Fibroblast of villous mesenchyme (primary cell): ENCODE measurements around the gene CSMD2. TPM values are rescaled to one million over a fixed set of nuclear protein-coding genes. Genes with fewer than 3 reads are reported as not detected.
"Not testable (repeated sequence)": the region's sequence is repeated elsewhere in the genome, so short reads cannot be mapped to it uniquely, and the experiment has no call there.

ENCODE experiments used
- DNase-seq: peaks from one replicate; pipeline ENCODE4 v3.0.0-alpha.2; 2010; ENCODE audit warnings: low read depth
- H3K4me3 ChIP-seq: 2 replicates; pipeline ENCODE4 v1.5.1; 2011; ENCODE audit warnings: low read depth, mild to moderate bottlenecking, low read length
- CTCF ChIP-seq: IDR thresholded peaks from 2 replicates; pipeline ENCODE4 v1.5.1; 2012; ENCODE audit warnings: low read depth, mild to moderate bottlenecking, low read length; ENCODE audit not compliant: insufficient read depth
- total RNA-seq: library from RNA; depleted of rRNA; stranded (reverse); fragments of >200 nt; gene quantifications from 2 replicates; pipeline ENCODE4 v1.2.3, GENCODE V29; 2012

CSMD2 gene
- total RNA-seq, 1 donor = 3.0 TPM

GRCh38 chr1:33512226-33513011, 652.6 kb downstream of the CSMD2 start:
- DNase-seq = no peak
- no peak for TF ChIP-seq CTCF
- no peak overlapping the region for H3K4me3 ChIP-seq

GRCh38 chr1:33509276-33509675, 655.8 kb downstream of the CSMD2 start:
- DNase-seq = not testable (repeated sequence)

DNA sequence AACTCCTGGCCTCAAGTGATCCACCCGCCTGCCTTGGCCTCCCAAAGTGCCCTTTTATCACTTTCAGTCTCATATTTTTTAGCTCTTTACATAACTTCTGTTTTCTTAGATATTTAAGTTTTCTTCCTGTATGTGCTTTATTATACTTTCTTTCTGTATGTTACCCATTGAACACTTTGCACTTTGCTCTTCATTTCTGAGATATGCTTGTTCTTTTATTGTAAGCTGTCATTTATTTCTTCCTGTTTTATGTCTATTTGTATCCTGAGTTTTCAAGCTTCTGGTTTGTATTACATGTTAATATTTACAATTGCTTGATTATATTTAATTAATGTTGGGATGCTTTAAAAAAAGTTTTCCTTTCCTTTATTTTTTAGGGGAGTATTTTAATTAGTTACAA, 656.9 kb downstream of the CSMD2 start:
- H3K4me3 ChIP-seq = no peak overlapping the region
- no peak for DNase-seq
- TF ChIP-seq CTCF = no peak

More at GRCh38 chr1:33509276-33509675, 655.8 kb downstream of the CSMD2 start:
- H3K4me3 ChIP-seq = not testable (repeated sequence)

GRCh38 chr1:33507661-33508060, 657.4 kb downstream of the CSMD2 start:
- DNase-seq = no peak
- TF ChIP-seq CTCF = no peak

GRCh38 chr1:33503506-33503905, 661.5 kb downstream of the CSMD2 start:
- no peak overlapping the region for H3K4me3 ChIP-seq
- DNase-seq = no peak
- no peak for TF ChIP-seq CTCF

More at GRCh38 chr1:33507661-33508060, 657.4 kb downstream of the CSMD2 start:
- H3K4me3 ChIP-seq = no peak overlapping the region

DNA sequence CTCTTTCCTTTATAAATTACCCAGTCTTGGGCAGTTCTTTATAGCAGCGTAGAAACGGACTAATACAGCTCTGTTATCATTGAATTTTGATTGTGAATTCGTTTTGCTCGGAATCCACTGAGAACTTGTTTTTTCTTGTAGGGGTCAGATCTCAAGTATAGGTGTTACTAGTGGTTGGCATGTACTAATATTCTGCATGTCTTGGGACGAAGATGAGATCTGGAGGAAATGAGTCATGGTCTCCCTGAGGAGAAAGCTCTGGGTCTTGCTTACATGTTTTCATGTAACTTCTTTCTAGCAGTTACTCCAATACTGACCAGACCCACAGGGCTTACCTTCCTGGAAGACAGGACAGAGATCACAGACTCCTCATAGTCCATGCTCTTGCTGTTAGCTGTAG, 662.3 kb downstream of the CSMD2 start:
- DNase-seq = peak; percentile 39
- H3K4me3 ChIP-seq = no peak overlapping the region
- no peak for TF ChIP-seq CTCF

DNA sequence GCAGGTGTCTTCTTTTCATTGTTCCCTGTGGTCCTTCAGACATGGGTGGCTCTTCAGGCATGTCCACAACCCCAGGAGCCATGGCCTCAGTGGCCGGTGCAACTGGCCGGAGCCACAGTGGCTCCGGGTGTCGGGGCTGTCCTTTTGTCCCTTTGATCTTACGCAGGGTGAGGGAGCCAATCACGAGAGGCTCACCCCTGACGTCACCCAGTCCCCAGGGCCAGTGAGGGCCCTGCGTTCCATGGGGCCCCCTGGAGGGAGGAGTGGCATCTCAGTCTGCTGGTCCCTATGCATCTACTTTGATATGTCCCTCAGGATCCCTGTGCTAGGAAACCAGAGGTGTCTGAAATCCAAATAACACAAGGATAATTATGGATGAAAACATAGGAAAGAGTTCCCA, 663.3 kb downstream of the CSMD2 start:
- no peak overlapping the region for H3K4me3 ChIP-seq
- no peak for TF ChIP-seq CTCF
- DNase-seq = no peak
